WTC11 (cell line): ENCODE data around the gene NCAPD2. TPM values are rescaled to one million over a fixed set of nuclear protein-coding genes. Genes with fewer than 3 reads are reported as not detected.
A peak's percentile ranks its signal among the peaks of the same experiment; 100 is the strongest.

Source experiments
- ATAC-seq: fragments of 200-7000 bp; cut with Tn5 transposase; 2 replicates; pipeline ENCODE4 v1.10.0; 2021; ENCODE audit warnings: mild to moderate bottlenecking, moderate library complexity
- CTCF ChIA-PET: fragments of 300-600 bp; sonication (Branson Sonifier 250); formaldehyde crosslinking; loops from one replicate; lab custom pipeline; 2021; ENCODE audit warnings: antibody characterized with exemption; lab: Charles Lee
- POLR2A ChIA-PET: fragments of 350-600 bp; sonication (Branson Sonifier 250); formaldehyde crosslinking; loops from one replicate; lab custom pipeline; 2021; ENCODE audit warnings: antibody characterized with exemption; lab: Charles Lee
- DNase-seq: peaks from one replicate; pipeline ENCODE4 v3.0.0; 2021; ENCODE audit warnings: low spot score
- H3K27ac Mint-ChIP-seq: 2 replicates; pipeline ENCODE4 v1.8.0; 2021; ENCODE audit warnings: mixed read lengths
- H3K27me3 Mint-ChIP-seq: 2 replicates; pipeline ENCODE4 v1.8.0; 2021; ENCODE audit warnings: low read depth, mild to moderate bottlenecking, moderate library complexity, mixed read lengths
- H3K36me3 Mint-ChIP-seq: 2 replicates; pipeline ENCODE4 v1.8.0; 2021; ENCODE audit warnings: mixed read lengths
- H3K4me1 Mint-ChIP-seq: 2 replicates; pipeline ENCODE4 v1.8.0; 2022; ENCODE audit warnings: mixed read lengths
- H3K4me3 Mint-ChIP-seq: 2 replicates; pipeline ENCODE4 v1.8.0; 2021; ENCODE audit warnings: mild to moderate bottlenecking, moderate library complexity, mixed read lengths
- H3K9me3 Mint-ChIP-seq: 2 replicates; pipeline ENCODE4 v1.8.0; 2021; ENCODE audit warnings: mixed read lengths
- ATF1 ChIP-seq: sonication (generic); formaldehyde crosslinking; IDR thresholded peaks from 2 replicates; pipeline ENCODE4 v1.8.1; 2023; ENCODE audit warnings: mild to moderate bottlenecking, moderate library complexity, missing genetic modification reagents
- CBFB ChIP-seq: sonication (generic); formaldehyde crosslinking; IDR thresholded peaks from 2 replicates; pipeline ENCODE4 v1.8.1; 2022; ENCODE audit warnings: mild to moderate bottlenecking, low read depth, missing genetic modification reagents
- FOXK1 ChIP-seq: sonication (generic); formaldehyde crosslinking; IDR thresholded peaks from 2 replicates; pipeline ENCODE4 v1.8.0; 2022; ENCODE audit warnings: mild to moderate bottlenecking, moderate library complexity, missing genetic modification reagents
- NFATC4 ChIP-seq: fragments of 250-450 bp; sonication (Bioruptor Pico); IDR thresholded peaks from 2 replicates; pipeline ENCODE4 v1.9.0; 2021; ENCODE audit warnings: mild to moderate bottlenecking
- NFE2L1 ChIP-seq: sonication (generic); formaldehyde crosslinking; IDR thresholded peaks from 2 replicates; pipeline ENCODE4 v1.8.1; 2023; ENCODE audit warnings: missing genetic modification reagents
- NR3C1 ChIP-seq: sonication (generic); formaldehyde crosslinking; conservative IDR thresholded peaks from 2 replicates; pipeline ENCODE4 v1.8.1; 2023; ENCODE audit warnings: low read depth, mild to moderate bottlenecking, missing genetic modification reagents
- RORB ChIP-seq: fragments of 250-450 bp; sonication (Bioruptor Pico); IDR thresholded peaks from 2 replicates; pipeline ENCODE4 v1.9.0; 2021; ENCODE audit warnings: mild to moderate bottlenecking
- SMAD3 ChIP-seq: sonication (generic); formaldehyde crosslinking; IDR thresholded peaks from 2 replicates; pipeline ENCODE4 v1.8.0; 2022; ENCODE audit warnings: missing genetic modification reagents, mild to moderate bottlenecking, borderline replicate concordance
- SOX15 ChIP-seq: fragments of 250-450 bp; sonication (Bioruptor Pico); IDR thresholded peaks from 2 replicates; pipeline ENCODE4 v1.9.0; 2021; ENCODE audit warnings: mild to moderate bottlenecking
- SP1 ChIP-seq: sonication (generic); formaldehyde crosslinking; conservative IDR thresholded peaks from 2 replicates; pipeline ENCODE4 v1.8.1; 2022; ENCODE audit warnings: missing genetic modification reagents
- total RNA-seq: library from RNA; stranded (reverse); gene quantifications from 3 replicates; pipeline ENCODE4 v1.2.3, GENCODE V29; 2021
- TF ChIP-seq, protein P1 (sequence below): sonication (generic); formaldehyde crosslinking; IDR thresholded peaks from 2 replicates; pipeline ENCODE4 v1.8.0; 2022; ENCODE audit warnings: mild to moderate bottlenecking, missing genetic modification reagents
- TF ChIP-seq, protein P2 (sequence below): sonication (generic); formaldehyde crosslinking; IDR thresholded peaks from 2 replicates; pipeline ENCODE4 v1.8.1; 2023; ENCODE audit warnings: mild to moderate bottlenecking, moderate library complexity, missing genetic modification reagents
- TF ChIP-seq, protein P3 (sequence below): sonication (generic); formaldehyde crosslinking; IDR thresholded peaks from 2 replicates; pipeline ENCODE4 v1.8.0; 2022; ENCODE audit warnings: mild to moderate bottlenecking, missing genetic modification reagents
- TF ChIP-seq, protein P4 (sequence below): sonication (generic); formaldehyde crosslinking; IDR thresholded peaks from 2 replicates; pipeline ENCODE4 v1.8.0; 2023; ENCODE audit warnings: mild to moderate bottlenecking, missing genetic modification reagents
- TF ChIP-seq, protein P5 (sequence below): sonication (generic); formaldehyde crosslinking; IDR thresholded peaks from 2 replicates; pipeline ENCODE4 v1.8.1; 2023; ENCODE audit warnings: mild to moderate bottlenecking, missing genetic modification reagents

Gene NCAPD2
- total RNA-seq, 1 experiment from 2014 or later = 141 TPM

DNA sequence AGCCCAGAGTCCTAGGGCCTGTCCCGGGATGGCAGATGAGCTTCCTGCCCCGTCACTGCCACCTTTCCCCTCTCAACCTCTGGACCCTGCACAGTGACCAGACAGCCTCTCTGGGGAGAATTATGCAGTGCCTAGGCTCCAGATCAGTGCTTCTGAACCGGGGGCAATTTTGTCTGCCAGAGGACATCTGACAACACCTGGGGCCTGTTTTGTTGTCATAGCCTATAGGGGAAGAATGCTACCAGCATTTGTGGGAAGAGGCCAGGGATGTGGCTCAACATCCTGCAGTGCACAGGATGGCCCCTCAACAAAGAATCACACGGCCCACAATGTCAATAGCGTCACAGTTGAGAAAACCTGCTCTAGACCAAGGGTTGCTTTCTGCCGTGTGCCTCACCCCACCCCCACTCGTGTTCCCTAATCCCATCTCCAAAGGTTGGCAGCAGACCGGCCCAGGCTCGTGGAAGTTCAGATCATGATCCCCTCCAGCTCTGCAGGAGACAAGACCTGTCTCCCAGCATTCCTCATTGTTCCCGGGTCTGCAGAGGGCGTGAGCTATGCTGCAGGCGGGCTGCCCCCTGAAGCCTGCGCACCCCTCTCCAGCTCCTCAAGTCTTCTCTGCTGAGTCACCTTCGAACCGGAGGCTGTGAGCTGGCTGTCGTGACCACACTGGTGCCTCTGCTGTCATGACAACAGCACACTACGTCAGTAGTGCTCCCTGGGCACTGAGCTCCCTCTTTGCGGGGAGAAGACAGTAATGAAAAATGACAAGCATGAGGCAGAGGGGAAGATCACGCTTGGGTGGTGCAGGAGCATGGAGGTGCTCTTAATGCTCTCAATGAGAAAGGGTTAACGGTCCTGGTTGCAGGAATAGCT lies 38.4 kb downstream of the NCAPD2 start:
- H3K9me3 Mint-ChIP-seq = no peaks in the 10 kb centered on the region
- peak overlapping the region; percentile 95 for H3K27ac Mint-ChIP-seq
- H3K36me3 Mint-ChIP-seq = peaks cover 69% of the 10 kb centered on the region
- DNase-seq = peak; percentile 57
- peak; percentile 7 for ATAC-seq
- H3K4me1 Mint-ChIP-seq = peaks cover 29% of the 10 kb centered on the region
- peak overlapping the region; percentile 87 for H3K4me3 Mint-ChIP-seq
- TF ChIP-seq, protein P1, sequence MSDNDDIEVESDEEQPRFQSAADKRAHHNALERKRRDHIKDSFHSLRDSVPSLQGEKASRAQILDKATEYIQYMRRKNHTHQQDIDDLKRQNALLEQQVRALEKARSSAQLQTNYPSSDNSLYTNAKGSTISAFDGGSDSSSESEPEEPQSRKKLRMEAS (CRISPR knock-in tag) = peak; percentile 52; the same call in 1 of the 2 replicates
- TF ChIP-seq FOXK1 (peak; percentile 58; the same call in 1 of the 2 replicates), RORB (CRISPR knock-in tag) (no peak), NFATC4 (CRISPR knock-in tag) (peak; percentile 35; the same call in 1 of the 2 replicates), NFE2L1 (CRISPR knock-in tag) (peak; percentile 87), CBFB (CRISPR knock-in tag) (no peak), SMAD3 (0 out of 2 replicates have a peak, but pooled peaks have one; percentile 57)
- TF ChIP-seq, protein P2, sequence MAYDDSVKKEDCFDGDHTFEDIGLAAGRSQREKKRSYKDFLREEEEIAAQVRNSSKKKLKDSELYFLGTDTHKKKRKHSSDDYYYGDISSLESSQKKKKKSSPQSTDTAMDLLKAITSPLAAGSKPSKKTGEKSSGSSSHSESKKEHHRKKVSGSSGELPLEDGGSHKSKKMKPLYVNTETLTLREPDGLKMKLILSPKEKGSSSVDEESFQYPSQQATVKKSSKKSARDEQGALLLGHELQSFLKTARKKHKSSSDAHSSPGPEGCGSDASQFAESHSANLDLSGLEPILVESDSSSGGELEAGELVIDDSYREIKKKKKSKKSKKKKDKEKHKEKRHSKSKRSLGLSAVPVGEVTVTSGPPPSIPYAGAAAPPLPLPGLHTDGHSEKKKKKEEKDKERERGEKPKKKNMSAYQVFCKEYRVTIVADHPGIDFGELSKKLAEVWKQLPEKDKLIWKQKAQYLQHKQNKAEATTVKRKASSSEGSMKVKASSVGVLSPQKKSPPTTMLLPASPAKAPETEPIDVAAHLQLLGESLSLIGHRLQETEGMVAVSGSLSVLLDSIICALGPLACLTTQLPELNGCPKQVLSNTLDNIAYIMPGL (CRISPR knock-in tag) = 0 out of 2 replicates have a peak, but pooled peaks have one; percentile 46
- ChIA-PET CTCF (interaction anchor here (0.5 to 1.7 kb wide), 9 partner anchors 18 to 340 kb away, joined by 3 to 9 read pairs (median 4); no protein-coding TSS in a partner anchor), POLR2A (interaction anchor here (0.8 to 1.4 kb wide), 8 partner anchors 17 to 319 kb away, joined by 3 to 7 read pairs (median 4); partner anchors contain the start of genes CDCA3, MRPL51, NOP2 and VAMP1)
- H3K27me3 Mint-ChIP-seq = no peaks in the 10 kb centered on the region

DNA sequence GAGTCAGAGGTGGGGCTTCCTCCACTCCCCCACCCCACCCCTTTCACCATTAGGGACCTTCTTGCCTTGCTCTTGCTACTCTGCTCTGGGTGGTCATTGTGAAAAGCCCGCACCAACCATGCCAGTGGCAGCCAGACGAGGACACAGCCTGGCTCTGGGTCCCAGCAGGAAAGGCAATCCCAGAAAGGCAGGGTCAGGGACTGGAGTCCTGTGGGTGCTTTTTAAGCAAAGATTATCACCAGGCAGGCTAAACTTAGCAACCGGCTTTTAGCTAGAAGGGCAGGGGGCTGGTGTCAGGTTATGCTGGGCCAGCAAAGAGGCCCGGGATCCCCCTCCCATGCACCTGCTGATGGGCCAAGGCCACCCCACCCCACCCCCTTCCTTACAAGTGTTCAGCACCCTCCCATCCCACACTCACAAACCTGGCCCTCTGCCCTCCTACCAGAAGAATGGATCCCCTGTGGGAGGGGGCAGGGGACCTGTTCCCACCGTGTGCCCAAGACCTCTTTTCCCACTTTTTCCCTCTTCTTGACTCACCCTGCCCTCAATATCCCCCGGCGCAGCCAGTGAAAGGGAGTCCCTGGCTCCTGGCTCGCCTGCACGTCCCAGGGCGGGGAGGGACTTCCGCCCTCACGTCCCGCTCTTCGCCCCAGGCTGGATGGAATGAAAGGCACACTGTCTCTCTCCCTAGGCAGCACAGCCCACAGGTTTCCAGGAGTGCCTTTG lies 39.2 kb downstream of the NCAPD2 start:
- Mint-ChIP-seq H3K27me3 (no peaks in the 10 kb centered on the region), H3K9me3 (no peaks in the 10 kb centered on the region), H3K4me3 (peak overlapping the region; percentile 87), H3K27ac (peak overlapping the region; percentile 95), H3K4me1 (peaks cover 36% of the 10 kb centered on the region), H3K36me3 (peaks cover 69% of the 10 kb centered on the region)
- DNase-seq = peak; percentile 68
- ATAC-seq = peak; percentile 16
- TF ChIP-seq NFE2L1 (CRISPR knock-in tag) = 0 out of 2 replicates have a peak, but pooled peaks have one; percentile 9
- peak; percentile 15; the same call in 1 of the 2 replicates for TF ChIP-seq SP1 (CRISPR knock-in tag)
- TF ChIP-seq, protein P3, sequence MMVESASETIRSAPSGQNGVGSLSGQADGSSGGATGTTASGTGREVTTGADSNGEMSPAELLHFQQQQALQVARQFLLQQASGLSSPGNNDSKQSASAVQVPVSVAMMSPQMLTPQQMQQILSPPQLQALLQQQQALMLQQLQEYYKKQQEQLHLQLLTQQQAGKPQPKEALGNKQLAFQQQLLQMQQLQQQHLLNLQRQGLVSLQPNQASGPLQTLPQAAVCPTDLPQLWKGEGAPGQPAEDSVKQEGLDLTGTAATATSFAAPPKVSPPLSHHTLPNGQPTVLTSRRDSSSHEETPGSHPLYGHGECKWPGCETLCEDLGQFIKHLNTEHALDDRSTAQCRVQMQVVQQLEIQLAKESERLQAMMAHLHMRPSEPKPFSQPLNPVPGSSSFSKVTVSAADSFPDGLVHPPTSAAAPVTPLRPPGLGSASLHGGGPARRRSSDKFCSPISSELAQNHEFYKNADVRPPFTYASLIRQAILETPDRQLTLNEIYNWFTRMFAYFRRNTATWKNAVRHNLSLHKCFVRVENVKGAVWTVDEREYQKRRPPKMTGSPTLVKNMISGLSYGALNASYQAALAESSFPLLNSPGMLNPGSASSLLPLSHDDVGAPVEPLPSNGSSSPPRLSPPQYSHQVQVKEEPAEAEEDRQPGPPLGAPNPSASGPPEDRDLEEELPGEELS (CRISPR knock-in tag) = no peak
- TF ChIP-seq NR3C1 = 0 out of 2 replicates have a peak, but pooled peaks have one; percentile 54
- ChIA-PET POLR2A (interaction anchor here (0.8 to 1.4 kb wide), 8 partner anchors 18 to 318 kb away, joined by 3 to 7 read pairs (median 4); partner anchors contain the start of genes CDCA3, MRPL51, NOP2 and VAMP1), CTCF (interaction anchor here (0.5 to 1.7 kb wide), 9 partner anchors 18 to 339 kb away, joined by 3 to 9 read pairs (median 4); no protein-coding TSS in a partner anchor)

DNA sequence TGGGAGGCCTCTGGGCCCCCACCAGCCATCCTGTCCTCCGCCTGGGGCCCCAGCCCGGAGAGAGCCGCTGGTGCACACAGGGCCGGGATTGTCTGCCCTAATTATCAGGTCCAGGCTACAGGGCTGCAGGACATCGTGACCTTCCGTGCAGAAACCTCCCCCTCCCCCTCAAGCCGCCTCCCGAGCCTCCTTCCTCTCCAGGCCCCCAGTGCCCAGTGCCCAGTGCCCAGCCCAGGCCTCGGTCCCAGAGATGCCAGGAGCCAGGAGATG lies 39.7 kb downstream of the NCAPD2 start:
- CTCF ChIA-PET = interaction anchor here (0.5 to 1.6 kb wide), 7 partner anchors 21 to 339 kb away, joined by 3 to 7 read pairs (median 4); partner anchors contain the start of gene NOP2
- ATAC-seq = peak; percentile 5
- TF ChIP-seq, protein P4, sequence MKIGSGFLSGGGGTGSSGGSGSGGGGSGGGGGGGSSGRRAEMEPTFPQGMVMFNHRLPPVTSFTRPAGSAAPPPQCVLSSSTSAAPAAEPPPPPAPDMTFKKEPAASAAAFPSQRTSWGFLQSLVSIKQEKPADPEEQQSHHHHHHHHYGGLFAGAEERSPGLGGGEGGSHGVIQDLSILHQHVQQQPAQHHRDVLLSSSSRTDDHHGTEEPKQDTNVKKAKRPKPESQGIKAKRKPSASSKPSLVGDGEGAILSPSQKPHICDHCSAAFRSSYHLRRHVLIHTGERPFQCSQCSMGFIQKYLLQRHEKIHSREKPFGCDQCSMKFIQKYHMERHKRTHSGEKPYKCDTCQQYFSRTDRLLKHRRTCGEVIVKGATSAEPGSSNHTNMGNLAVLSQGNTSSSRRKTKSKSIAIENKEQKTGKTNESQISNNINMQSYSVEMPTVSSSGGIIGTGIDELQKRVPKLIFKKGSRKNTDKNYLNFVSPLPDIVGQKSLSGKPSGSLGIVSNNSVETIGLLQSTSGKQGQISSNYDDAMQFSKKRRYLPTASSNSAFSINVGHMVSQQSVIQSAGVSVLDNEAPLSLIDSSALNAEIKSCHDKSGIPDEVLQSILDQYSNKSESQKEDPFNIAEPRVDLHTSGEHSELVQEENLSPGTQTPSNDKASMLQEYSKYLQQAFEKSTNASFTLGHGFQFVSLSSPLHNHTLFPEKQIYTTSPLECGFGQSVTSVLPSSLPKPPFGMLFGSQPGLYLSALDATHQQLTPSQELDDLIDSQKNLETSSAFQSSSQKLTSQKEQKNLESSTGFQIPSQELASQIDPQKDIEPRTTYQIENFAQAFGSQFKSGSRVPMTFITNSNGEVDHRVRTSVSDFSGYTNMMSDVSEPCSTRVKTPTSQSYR (CRISPR knock-in tag) = peak; percentile 31; the same call in 1 of the 2 replicates
- TF ChIP-seq, protein P5, sequence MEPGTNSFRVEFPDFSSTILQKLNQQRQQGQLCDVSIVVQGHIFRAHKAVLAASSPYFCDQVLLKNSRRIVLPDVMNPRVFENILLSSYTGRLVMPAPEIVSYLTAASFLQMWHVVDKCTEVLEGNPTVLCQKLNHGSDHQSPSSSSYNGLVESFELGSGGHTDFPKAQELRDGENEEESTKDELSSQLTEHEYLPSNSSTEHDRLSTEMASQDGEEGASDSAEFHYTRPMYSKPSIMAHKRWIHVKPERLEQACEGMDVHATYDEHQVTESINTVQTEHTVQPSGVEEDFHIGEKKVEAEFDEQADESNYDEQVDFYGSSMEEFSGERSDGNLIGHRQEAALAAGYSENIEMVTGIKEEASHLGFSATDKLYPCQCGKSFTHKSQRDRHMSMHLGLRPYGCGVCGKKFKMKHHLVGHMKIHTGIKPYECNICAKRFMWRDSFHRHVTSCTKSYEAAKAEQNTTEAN = no peak
- TF ChIP-seq SOX15 (CRISPR knock-in tag) (no peak), ATF1 (CRISPR knock-in tag) (0 out of 2 replicates have a peak, but pooled peaks have one; percentile 34), FOXK1 (no peak)

More for the DNA sequence above, 39.7 kb downstream of the NCAPD2 start:
- Mint-ChIP-seq H3K4me1 (peaks cover 37% of the 10 kb centered on the region), H3K27ac (peak overlapping the region; percentile 90), H3K9me3 (no peaks in the 10 kb centered on the region), H3K4me3 (peak overlapping the region; percentile 87), H3K27me3 (no peaks in the 10 kb centered on the region), H3K36me3 (peaks cover 69% of the 10 kb centered on the region)
- DNase-seq = no peak
- POLR2A ChIA-PET = interaction anchor here (0.5 to 1.6 kb wide), 22 partner anchors 18 to 319 kb away, joined by 3 to 23 read pairs (median 4); partner anchors contain the start of genes CHD4, MRPL51, SCNN1A and VAMP1
